Lung (tissue), 12 donors: Measurements from ENCODE around the gene SLC6A20. TPM values are rescaled to one million over a fixed set of nuclear protein-coding genes. Genes with fewer than 3 reads are reported as not detected.

Experiments used
- ATAC-seq: fragments of 200-7000 bp; cut with Tn5 transposase; one replicate; pipeline ENCODE4 v1.9.1; 2020; ENCODE audit warnings: moderate number of reproducible peaks; ENCODE audit not compliant: insufficient read depth, low FRiP score
- DNase-seq, 3 donors: peaks; one replicate each; pipeline ENCODE4 v3.0.0-alpha.2; 2013 to 2017
- H3K27ac ChIP-seq, 2 donors: one replicate each; pipeline ENCODE4 v1.5.1; 2013; ENCODE audit warnings: mild to moderate bottlenecking in 2 of 2, moderate library complexity in 2 of 2, control low read depth in 1 of 2, inconsistent platforms in 1 of 2, low read depth in 1 of 2, low read length in 1 of 2
- H3K27me3 ChIP-seq, 3 donors: one replicate each; pipeline ENCODE4 v1.5.1; 2013; ENCODE audit warnings: low read length in 2 of 3; ENCODE audit not compliant: control insufficient read depth in 3 of 3, insufficient read depth in 3 of 3
- H3K36me3 ChIP-seq, 4 donors: one replicate each; pipeline ENCODE4 v1.5.1; 2013; ENCODE audit warnings: low read length in 4 of 4, mild to moderate bottlenecking in 1 of 4, moderate library complexity in 1 of 4; ENCODE audit not compliant: control insufficient read depth in 4 of 4, insufficient read depth in 4 of 4
- H3K4me1 ChIP-seq, 5 donors: one replicate each; pipeline ENCODE4 v1.5.1; 2013; ENCODE audit warnings: low read length in 5 of 5, mild to moderate bottlenecking in 2 of 5, moderate library complexity in 1 of 5; ENCODE audit not compliant: control insufficient read depth in 5 of 5, insufficient read depth in 5 of 5
- H3K4me3 ChIP-seq: one replicate; pipeline ENCODE4 v1.5.1; 2013; ENCODE audit warnings: mild to moderate bottlenecking, control low read depth, moderate library complexity
- H3K9ac ChIP-seq, 2 donors: one replicate each; pipeline ENCODE4 v1.5.1; 2013; ENCODE audit warnings: low read length in 2 of 2, control low read depth in 1 of 2; ENCODE audit not compliant: insufficient read depth in 1 of 2
- H3K9me3 ChIP-seq, 4 donors: one replicate each; pipeline ENCODE4 v1.5.1; 2013; ENCODE audit warnings: low read length in 3 of 4, mild to moderate bottlenecking in 1 of 4, moderate library complexity in 1 of 4; ENCODE audit not compliant: control insufficient read depth in 4 of 4, insufficient read depth in 3 of 4
- WGBS, 2 donors: extraction: QIAGEN DNeasy Blood & Tissue Kit; methylation state at CpG; one replicate each; pipeline ENCODE4 v1.1.7; 2013; 5-methylcytosine and 5-hydroxymethylcytosine counted together
- polyA plus RNA-seq, 2 donors: library from polyadenylated mRNA; stranded (reverse); fragments of 200-250 nt; gene quantifications; one replicate each; pipeline ENCODE4 v1.2.1, GENCODE V29; 2013
- total RNA-seq, 2 donors: library from RNA; depleted of rRNA in 1 of 2; stranded (reverse); fragments of >200 nt in 1 of 2; gene quantifications; one replicate each; pipeline ENCODE4 v1.2.1, GENCODE V29; 2014 to 2021
- TF ChIP-seq, protein P1 (sequence below): IDR thresholded peaks from 2 replicates; pipeline ENCODE4 v1.5.1; 2012; ENCODE audit warnings: mild to moderate bottlenecking; ENCODE audit errors: control extremely low read depth, extremely low read depth
- donor health status: control.
- donor health status: control.
- donor health status: Bipolar disorder and iron deficiency.
- donor health status: healthy.
- donor health status: DM: yes; HTN: yes; CAD: no.

The SLC6A20 gene
- total and polyA plus RNA-seq, 4 donors: 0.28 to 10.2 (median 1.8) TPM

DNA sequence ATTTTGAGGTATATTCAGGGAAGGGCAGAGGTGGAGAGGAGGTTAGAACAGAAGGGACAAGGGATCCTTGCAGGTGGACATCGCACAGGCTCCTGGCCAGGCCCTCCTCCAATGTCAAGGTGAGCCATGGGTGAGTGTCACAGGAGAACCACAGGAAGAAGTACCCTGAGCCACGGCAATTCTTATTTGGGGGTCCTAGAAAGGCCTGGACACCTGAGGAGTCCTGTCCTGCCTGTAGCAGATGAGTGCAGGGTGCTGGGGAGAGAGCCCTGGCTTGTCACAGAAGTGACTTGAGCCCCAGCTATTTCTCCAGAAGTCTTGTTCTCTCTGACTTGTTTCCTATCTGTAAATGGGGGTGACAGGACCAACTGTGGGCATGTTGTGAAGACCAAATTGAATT lies 4.3 kb downstream of the SLC6A20 start:
- ATAC-seq: no peak
- no peak overlapping the region for H3K4me3 ChIP-seq
- H3K27ac ChIP-seq: no peak overlapping the region
- no peaks in the 10 kb centered on the region for H3K36me3 ChIP-seq
- no peak for DNase-seq
- H3K4me1 ChIP-seq: peaks cover 0 to 20% (median 0%) of the 10 kb centered on the region in 5 donors
- H3K27me3 ChIP-seq: peaks cover 0 to 12% (median 11%) of the 10 kb centered on the region in 3 donors
- no peak overlapping the region for H3K9ac ChIP-seq
- 93 to 96% methylated on average over 2 of the region's 2 CpGs for WGBS, 2 donors
- H3K9me3 ChIP-seq: peaks cover 0 to 3% (median 1%) of the 10 kb centered on the region in 4 donors
- TF ChIP-seq, protein P1, sequence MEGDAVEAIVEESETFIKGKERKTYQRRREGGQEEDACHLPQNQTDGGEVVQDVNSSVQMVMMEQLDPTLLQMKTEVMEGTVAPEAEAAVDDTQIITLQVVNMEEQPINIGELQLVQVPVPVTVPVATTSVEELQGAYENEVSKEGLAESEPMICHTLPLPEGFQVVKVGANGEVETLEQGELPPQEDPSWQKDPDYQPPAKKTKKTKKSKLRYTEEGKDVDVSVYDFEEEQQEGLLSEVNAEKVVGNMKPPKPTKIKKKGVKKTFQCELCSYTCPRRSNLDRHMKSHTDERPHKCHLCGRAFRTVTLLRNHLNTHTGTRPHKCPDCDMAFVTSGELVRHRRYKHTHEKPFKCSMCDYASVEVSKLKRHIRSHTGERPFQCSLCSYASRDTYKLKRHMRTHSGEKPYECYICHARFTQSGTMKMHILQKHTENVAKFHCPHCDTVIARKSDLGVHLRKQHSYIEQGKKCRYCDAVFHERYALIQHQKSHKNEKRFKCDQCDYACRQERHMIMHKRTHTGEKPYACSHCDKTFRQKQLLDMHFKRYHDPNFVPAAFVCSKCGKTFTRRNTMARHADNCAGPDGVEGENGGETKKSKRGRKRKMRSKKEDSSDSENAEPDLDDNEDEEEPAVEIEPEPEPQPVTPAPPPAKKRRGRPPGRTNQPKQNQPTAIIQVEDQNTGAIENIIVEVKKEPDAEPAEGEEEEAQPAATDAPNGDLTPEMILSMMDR: no peak

DNA sequence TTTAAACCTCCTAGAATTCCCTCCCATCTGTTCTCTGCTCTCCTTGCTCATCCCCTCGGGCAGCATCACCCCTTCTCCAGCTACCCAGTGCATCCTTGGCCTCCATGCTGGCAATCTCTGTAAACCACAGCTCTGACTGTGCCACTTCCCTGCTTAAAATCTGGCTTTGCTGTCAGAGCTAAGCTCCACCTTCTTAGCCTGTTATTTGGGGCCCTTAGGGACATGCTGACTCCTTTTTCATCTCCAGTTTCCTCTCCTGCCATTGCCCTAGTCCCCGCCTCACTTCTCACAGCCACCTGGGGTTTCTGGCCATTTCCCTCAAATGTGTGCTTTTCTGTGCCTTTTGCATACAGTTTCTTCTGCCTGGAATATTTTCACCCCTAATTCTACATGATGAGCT lies 5.7 kb downstream of the SLC6A20 start:
- 82 to 95% methylated on average over 2 of the region's 2 CpGs for WGBS, 2 donors
- TF ChIP-seq, protein P1: no peak
- H3K27me3 ChIP-seq: peaks cover 0 to 7% (median 0%) of the 10 kb centered on the region in 3 donors
- no peak for DNase-seq
- ATAC-seq: no peak
- no peak overlapping the region for H3K27ac ChIP-seq
- H3K36me3 ChIP-seq: no peaks in the 10 kb centered on the region
- no peak overlapping the region for H3K9ac ChIP-seq
- H3K4me1 ChIP-seq: peaks cover 0 to 8% (median 0%) of the 10 kb centered on the region in 5 donors
- no peak overlapping the region for H3K4me3 ChIP-seq
- peaks cover 0 to 3% (median 1%) of the 10 kb centered on the region in 4 donors for H3K9me3 ChIP-seq

DNA sequence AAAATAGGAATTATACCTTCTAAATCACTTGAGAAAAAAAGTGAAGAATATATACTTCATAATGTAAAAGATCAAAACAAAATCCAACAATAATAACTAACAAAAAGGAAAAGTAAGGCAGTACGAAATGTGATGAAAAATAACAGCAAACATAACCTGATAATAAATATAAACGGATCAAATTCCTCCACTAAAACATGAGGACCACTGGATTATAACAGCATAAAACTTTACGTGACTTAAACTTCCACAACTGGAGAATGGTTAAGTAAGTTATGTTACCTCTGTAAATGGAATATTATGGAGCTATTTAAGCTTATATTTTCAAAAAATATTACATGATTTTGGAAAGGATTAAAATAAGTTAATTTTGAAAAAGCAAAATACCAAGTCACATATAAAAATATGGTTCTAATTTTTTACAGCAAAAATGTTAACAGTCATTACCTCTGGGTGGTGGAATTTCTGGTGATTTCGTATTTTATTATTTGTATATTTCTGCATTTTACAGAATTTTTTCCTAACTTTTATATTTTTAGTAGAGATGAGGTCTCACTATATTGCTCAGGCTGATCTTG lies 7.0 kb downstream of the SLC6A20 start:
- no peak overlapping the region for H3K9ac ChIP-seq
- DNase-seq: no peak
- H3K9me3 ChIP-seq: peaks cover 0 to 4% (median 1%) of the 10 kb centered on the region in 4 donors
- no peaks in the 10 kb centered on the region for H3K27me3 ChIP-seq
- TF ChIP-seq, protein P1: no peak
- ATAC-seq: no peak
- H3K36me3 ChIP-seq: no peaks in the 10 kb centered on the region
- no peak overlapping the region for H3K27ac ChIP-seq
- no peak overlapping the region for H3K4me3 ChIP-seq
- 91 to 96% methylated on average over 4 of the region's 4 CpGs for WGBS, 2 donors
- H3K4me1 ChIP-seq: peaks cover 0 to 3% (median 0%) of the 10 kb centered on the region in 5 donors

DNA sequence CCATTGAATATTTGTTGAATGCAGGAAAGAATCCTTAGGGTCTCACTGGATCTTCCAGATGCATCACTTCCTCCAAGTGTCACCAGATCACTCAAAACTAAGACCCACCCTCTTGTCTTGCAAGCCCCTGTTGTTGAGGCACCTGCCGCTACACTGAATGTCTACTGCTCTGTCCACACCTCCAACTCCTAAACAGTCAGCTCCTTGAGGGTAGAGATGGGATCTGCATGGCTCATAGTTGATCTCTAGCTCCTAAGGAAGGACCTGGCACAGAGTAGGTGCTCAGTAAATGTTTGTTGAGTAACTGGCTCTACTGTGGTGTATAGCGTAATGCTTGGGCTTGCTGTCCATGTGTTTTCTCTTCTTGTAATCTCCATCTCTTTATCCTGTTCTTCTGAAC lies 8.8 kb downstream of the SLC6A20 start:
- Histone ChIP-seq H3K9ac (no peak overlapping the region), H3K36me3 (no peaks in the 10 kb centered on the region), H3K4me1 (no peaks in the 10 kb centered on the region), H3K4me3 (no peak overlapping the region), H3K27me3 (no peaks in the 10 kb centered on the region), H3K9me3 (peaks cover 0 to 4% (median 1%) of the 10 kb centered on the region in 4 donors), H3K27ac (no peak overlapping the region)
- TF ChIP-seq, protein P1: no peak
- WGBS, 2 donors: 96 to 100% methylated on average over 2 of the region's 2 CpGs
- no peak for DNase-seq
- ATAC-seq: no peak
